H9 (cell line): ENCODE results near the gene MCEMP1. TPM values are rescaled to one million over a fixed set of nuclear protein-coding genes. Genes with fewer than 3 reads are reported as not detected.

Source experiments
- DNase-seq: peaks from one replicate; pipeline ENCODE4 v3.0.0-alpha.2; 2017
- H2AFZ ChIP-seq: one replicate; pipeline ENCODE4 v1.6.1; 2013; ENCODE audit warnings: mild to moderate bottlenecking, low read length, control low read depth, moderate library complexity
- H2AK5ac ChIP-seq: 2 replicates; pipeline ENCODE4 v1.6.1; 2013; ENCODE audit warnings: low read length, control low read depth, mixed read lengths; ENCODE audit not compliant: insufficient read length
- H2BK120ac ChIP-seq: one replicate; pipeline ENCODE4 v1.6.1; 2013; ENCODE audit warnings: low read depth, mild to moderate bottlenecking, low read length, control low read depth, inconsistent platforms; ENCODE audit not compliant: poor library complexity, severe bottlenecking
- H2BK12ac ChIP-seq: 2 replicates; pipeline ENCODE4 v1.6.1; 2013; ENCODE audit warnings: low read length, control low read depth, mixed read lengths, low read depth; ENCODE audit not compliant: insufficient read length
- H2BK15ac ChIP-seq: 2 replicates; pipeline ENCODE4 v1.6.1; 2013; ENCODE audit warnings: low read depth, low read length, control low read depth
- H2BK20ac ChIP-seq: one replicate; pipeline ENCODE4 v1.6.1; 2013; ENCODE audit warnings: low read depth, mild to moderate bottlenecking, low read length, control low read depth, inconsistent platforms; ENCODE audit not compliant: poor library complexity, severe bottlenecking
- H2BK5ac ChIP-seq: 2 replicates; pipeline ENCODE4 v1.6.1; 2013; ENCODE audit warnings: low read length, control low read depth, mixed read lengths; ENCODE audit not compliant: insufficient read length
- H3K14ac ChIP-seq: 2 replicates; pipeline ENCODE4 v1.6.1; 2013; ENCODE audit warnings: low read length, control low read depth; ENCODE audit not compliant: insufficient read depth
- H3K18ac ChIP-seq: 2 replicates; pipeline ENCODE4 v1.6.1; 2013; ENCODE audit warnings: low read depth, mild to moderate bottlenecking, mixed read lengths, low read length, control low read depth; ENCODE audit not compliant: insufficient read length
- H3K23ac ChIP-seq: 2 replicates; pipeline ENCODE4 v1.6.1; 2013; ENCODE audit warnings: low read length, control low read depth, mixed read lengths, low read depth; ENCODE audit not compliant: insufficient read length
- H3K23me2 ChIP-seq: 2 replicates; pipeline ENCODE4 v1.6.1; 2013; ENCODE audit warnings: low read depth, mild to moderate bottlenecking, mixed read lengths, low read length, control low read depth; ENCODE audit not compliant: insufficient read length, poor library complexity, severe bottlenecking
- H3K27ac ChIP-seq: 2 replicates; pipeline ENCODE4 v1.5.1; 2013; ENCODE audit warnings: low read length, control low read depth, mixed read lengths, low read depth; ENCODE audit not compliant: insufficient read length
- H3K27me3 ChIP-seq: 2 replicates; pipeline ENCODE4 v1.6.1; 2013; ENCODE audit warnings: low read length, control low read depth, inconsistent platforms; ENCODE audit not compliant: insufficient read depth
- H3K4ac ChIP-seq: 2 replicates; pipeline ENCODE4 v1.6.1; 2013; ENCODE audit warnings: low read depth, mild to moderate bottlenecking, control low read depth, inconsistent platforms, low read length, moderate library complexity
- H3K4me1 ChIP-seq: 2 replicates; pipeline ENCODE4 v1.6.1; 2013; ENCODE audit warnings: low read length, control low read depth, inconsistent platforms; ENCODE audit not compliant: insufficient read depth
- H3K4me2 ChIP-seq: 2 replicates; pipeline ENCODE4 v1.6.1; 2013; ENCODE audit warnings: low read length, control low read depth, mixed read lengths; ENCODE audit not compliant: insufficient read length, insufficient read depth
- H3K56ac ChIP-seq: 2 replicates; pipeline ENCODE4 v1.6.1; 2013; ENCODE audit warnings: low read depth, mild to moderate bottlenecking, mixed read lengths, low read length, control low read depth; ENCODE audit not compliant: insufficient read length
- H3K79me1 ChIP-seq: 2 replicates; pipeline ENCODE4 v1.6.1; 2013; ENCODE audit warnings: low read depth, mild to moderate bottlenecking, moderate library complexity, low read length, control low read depth, inconsistent platforms; ENCODE audit not compliant: insufficient read depth, poor library complexity, severe bottlenecking
- H3K79me2 ChIP-seq: 2 replicates; pipeline ENCODE4 v1.6.1; 2013; ENCODE audit warnings: low read length, control low read depth, inconsistent platforms; ENCODE audit not compliant: insufficient read depth
- H3K9ac ChIP-seq: 2 replicates; pipeline ENCODE4 v1.6.1; 2013; ENCODE audit warnings: low read length, control low read depth, mixed read lengths; ENCODE audit not compliant: insufficient read length; ENCODE audit errors: extremely low read depth
- H3K9me3 ChIP-seq: one replicate; pipeline ENCODE4 v1.6.1; 2013; ENCODE audit warnings: low read depth, low read length, inconsistent platforms; ENCODE audit not compliant: control insufficient read depth
- H3T11ph ChIP-seq: one replicate; pipeline ENCODE4 v1.6.1; 2013; ENCODE audit warnings: mild to moderate bottlenecking, low read length, control low read depth, inconsistent platforms
- H4K20me1 ChIP-seq: one replicate; pipeline ENCODE4 v1.6.1; 2013; ENCODE audit not compliant: control insufficient read depth, insufficient read length, insufficient read depth
- H4K5ac ChIP-seq: 2 replicates; pipeline ENCODE4 v1.6.1; 2013; ENCODE audit warnings: low read depth, mild to moderate bottlenecking, mixed read lengths, low read length, control low read depth; ENCODE audit not compliant: insufficient read length
- H4K8ac ChIP-seq: replicated peaks from 2 replicates; pipeline ENCODE4 v1.6.1; 2013; ENCODE audit warnings: low read length, control low read depth, mixed read lengths, low read depth; ENCODE audit not compliant: insufficient read length
- H4K91ac ChIP-seq: 2 replicates; pipeline ENCODE4 v1.6.1; 2013; ENCODE audit warnings: low read depth, mild to moderate bottlenecking, moderate library complexity, mixed read lengths, low read length, control low read depth; ENCODE audit not compliant: insufficient read length
- H3K27ac Mint-ChIP-seq, 3 experiments: 2 replicates in 2 of 3; 3 replicates in 1 of 3; pipeline ENCODE4 v1.8.0; 2020 to 2021; ENCODE audit warnings: mixed read lengths in 3 of 3, mild to moderate bottlenecking in 1 of 3, moderate library complexity in 1 of 3
- H3K27me3 Mint-ChIP-seq: 2 replicates; pipeline ENCODE4 v1.8.0; 2021; ENCODE audit warnings: low read depth, mild to moderate bottlenecking, moderate library complexity, mixed read lengths
- H3K36me3 Mint-ChIP-seq, 3 experiments: 2 replicates in 2 of 3; 3 replicates in 1 of 3; pipeline ENCODE4 v1.8.0; 2020 to 2021; ENCODE audit warnings: low read depth in 3 of 3, mixed read lengths in 3 of 3; ENCODE audit not compliant: insufficient read depth in 1 of 3
- H3K4me1 Mint-ChIP-seq, 2 experiments: 2 replicates each; pipeline ENCODE4 v1.8.0; 2020; ENCODE audit warnings: mixed read lengths in 2 of 2
- H3K4me3 Mint-ChIP-seq, 2 experiments: 2 replicates in 1 of 2; 3 replicates in 1 of 2; pipeline ENCODE4 v1.8.0; 2020 to 2021; ENCODE audit warnings: mild to moderate bottlenecking in 2 of 2, mixed read lengths in 2 of 2, moderate library complexity in 1 of 2
- H3K9me3 Mint-ChIP-seq, 2 experiments: 2 replicates in 1 of 2; 3 replicates in 1 of 2; pipeline ENCODE4 v1.8.0; 2020; ENCODE audit warnings: mild to moderate bottlenecking in 2 of 2, mixed read lengths in 2 of 2, moderate library complexity in 1 of 2
- CTCF ChIP-seq: fragments of 200-600 bp; sonication (generic); conservative IDR thresholded peaks from 3 replicates; pipeline ENCODE4 v1.8.0; 2021; ENCODE audit warnings: antibody characterized with exemption, mild to moderate bottlenecking
- WGBS: extraction: QIAGEN DNeasy Blood & Tissue Kit; methylation state at CpG from one replicate; pipeline ENCODE4 v1.1.7; 2013; ENCODE audit warnings: missing lambda C conversion rate, low lambda C conversion rate, mixed read lengths; ENCODE audit not compliant: insufficient read length; ENCODE audit errors: extremely low coverage; 5-methylcytosine and 5-hydroxymethylcytosine counted together
- total RNA-seq: library from RNA; stranded (reverse); gene quantifications from 2 replicates; pipeline ENCODE4 v1.2.1, GENCODE V29; 2021

The MCEMP1 gene
- total RNA-seq, 1 experiment from 2014 or later, result not detected

- H3K14ac ChIP-seq, result no peak overlapping the region
- no peaks in the 10 kb centered on the region for H3K23me2 ChIP-seq
- H4K8ac ChIP-seq, result no peak overlapping the region
- H3K27ac Mint-ChIP-seq, result no peak overlapping the region
- H3K4me1 Mint-ChIP-seq, result peaks cover 0 to 11% of the 10 kb centered on the region in 2 experiments; a peak in 2 of 4 replicates
- no peak overlapping the region for H3K4me2 ChIP-seq
- no peak overlapping the region for H4K91ac ChIP-seq
- no peak overlapping the region for H2BK15ac ChIP-seq
- no peak overlapping the region for H3K56ac ChIP-seq
- WGBS, result no CpG with 5 or more reads among the region's 11 CpGs
- no peaks in the 10 kb centered on the region for H4K20me1 ChIP-seq
- peaks cover 10% of the 10 kb centered on the region for H3K27me3 Mint-ChIP-seq
- TF ChIP-seq CTCF, result no peak
- no peak overlapping the region for H2BK120ac ChIP-seq
- H4K5ac ChIP-seq, result no peak overlapping the region
- no peak overlapping the region for H2BK5ac ChIP-seq
- H2AK5ac ChIP-seq, result no peak overlapping the region
- H3T11ph ChIP-seq, result no peak overlapping the region
- H3K18ac ChIP-seq, result no peak overlapping the region
- H3K9me3 Mint-ChIP-seq, result no peaks in the 10 kb centered on the region; a peak in 1 of 5 replicates
- H3K4ac ChIP-seq, result no peak overlapping the region
- H3K4me3 Mint-ChIP-seq, result no peak overlapping the region
- no peak overlapping the region for H2AFZ ChIP-seq
- H3K27ac ChIP-seq, result no peak overlapping the region
- no peak overlapping the region for H3K23ac ChIP-seq
- no peaks in the 10 kb centered on the region for H3K9me3 ChIP-seq
- H3K79me1 ChIP-seq, result no peaks in the 10 kb centered on the region
- no peak overlapping the region for H2BK20ac ChIP-seq
- peaks cover 7% of the 10 kb centered on the region; the same call in 1 of the 2 replicates for H3K27me3 ChIP-seq
- no peak overlapping the region for H3K9ac ChIP-seq
- H3K36me3 Mint-ChIP-seq, result peaks cover 9 to 26% (median 17%) of the 10 kb centered on the region in 3 experiments
- DNase-seq, result no peak
- H3K79me2 ChIP-seq, result no peaks in the 10 kb centered on the region
- no peak overlapping the region for H2BK12ac ChIP-seq
- H3K4me1 ChIP-seq, result no peaks in the 10 kb centered on the region
These were observed 36.1 kb upstream of the MCEMP1 start for GRCh38 chr19:7640803-7641202.
